ENCODE data around the gene S100A3. TPM values are rescaled to one million over a fixed set of nuclear protein-coding genes. Genes with fewer than 3 reads are reported as not detected.
"Not testable (repeated sequence)": the region's sequence is repeated elsewhere in the genome, so short reads cannot be mapped to it uniquely, and the experiment has no call there.

S100A3 gene
- total RNA-seq, result not detected

DNA sequence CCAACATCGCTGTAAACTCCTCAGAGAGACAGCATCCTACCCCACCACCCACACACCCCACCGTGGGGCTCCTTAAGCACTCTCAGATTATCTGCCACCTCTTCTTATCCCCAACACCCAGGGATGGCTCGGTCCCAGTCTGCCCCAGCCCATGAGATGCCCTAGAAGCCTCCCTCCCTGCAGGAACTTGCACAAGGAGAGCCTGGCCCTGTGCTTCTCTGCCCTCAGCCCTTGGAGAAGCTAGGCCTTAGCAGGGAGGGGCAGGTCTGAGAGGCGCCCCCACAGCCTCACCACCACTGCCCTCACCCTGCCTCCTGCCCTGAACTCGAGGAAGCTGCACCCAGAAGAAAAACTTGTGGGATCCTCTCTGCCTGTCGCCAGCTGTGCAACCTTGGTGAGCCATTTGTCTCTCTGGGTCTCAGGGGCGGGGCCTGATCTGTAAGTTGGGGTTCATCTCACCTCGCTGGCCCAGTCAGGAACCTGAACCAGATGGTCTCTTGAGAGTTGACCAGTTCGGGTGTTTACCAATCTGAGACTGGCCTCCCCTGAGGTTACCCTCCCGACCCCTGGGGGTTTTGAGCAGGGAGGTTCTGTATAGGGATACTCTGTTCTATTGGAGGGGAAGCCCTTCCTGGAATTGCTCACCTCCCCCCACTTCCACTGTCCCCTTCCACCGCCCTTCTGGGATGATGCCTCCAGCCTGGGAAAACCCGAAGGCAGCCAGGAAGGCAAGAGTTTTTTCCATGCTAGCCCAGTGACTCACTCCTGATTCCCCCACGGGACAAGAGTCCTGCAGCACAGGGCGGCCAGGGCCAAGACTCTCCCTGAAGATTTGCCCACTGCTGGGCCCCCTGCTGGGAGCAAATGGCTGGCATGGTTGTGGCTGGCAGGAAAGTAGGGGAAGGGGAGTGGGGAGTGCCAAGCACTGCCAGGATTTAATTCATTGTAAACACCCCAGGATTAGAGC is at the start of gene S100A3:
TSS of gene S100A3 (minus strand) at position 537 of the 967 bp plus-strand sequence. CDS start 773 bp downstream, outside the sequence.
- Mint-ChIP-seq H3K4me1 (ENCODE audit: low read depth) (peaks cover 35% of the 10 kb centered on the region), H3K36me3 (ENCODE audit: insufficient read depth) (peaks cover 4% of the 10 kb centered on the region), H3K9me3 (no peaks in the 10 kb centered on the region), H3K4me3 (no peak within 1 kb of the TSS), H3K27me3 (ENCODE audit: low read depth) (no peaks in the 10 kb centered on the region)
- DNase-seq (no peak), ATAC-seq (no peak)

- Mint-ChIP-seq H3K9me3 (no peaks in the 10 kb centered on the region), H3K4me3 (no peak overlapping the region), H3K36me3 (ENCODE audit: insufficient read depth) (no peaks in the 10 kb centered on the region), H3K27me3 (ENCODE audit: low read depth) (no peaks in the 10 kb centered on the region), H3K4me1 (ENCODE audit: low read depth) (peaks cover 21% of the 10 kb centered on the region)
- DNase-seq (no peak), ATAC-seq (peak; percentile 58 to 72)
Observed at GRCh38 chr1:153598309-153599172, 49.5 kb upstream of the S100A3 start.

DNA sequence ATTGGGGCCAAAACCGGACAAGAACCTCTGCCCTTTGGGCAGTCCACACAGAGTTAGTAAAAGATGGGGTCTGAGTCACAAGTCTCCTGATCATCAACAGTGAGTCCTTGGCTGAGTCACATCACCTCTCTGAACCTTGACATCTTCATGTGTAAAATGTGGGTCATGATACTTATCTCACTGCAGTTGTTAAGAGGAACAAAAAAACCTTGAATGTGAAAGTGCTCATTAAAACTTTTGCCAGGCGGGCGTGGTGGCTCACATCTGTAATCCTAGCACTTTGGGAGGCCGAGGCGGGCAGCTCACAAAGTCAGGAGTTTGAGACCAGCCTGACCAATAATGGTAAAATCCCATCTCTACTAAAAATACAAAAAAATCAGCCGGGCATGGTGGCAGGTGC is 48.1 kb upstream of the S100A3 start:
- no peak overlapping the region for H3K4me3 Mint-ChIP-seq
- H3K9me3 Mint-ChIP-seq, result no peaks in the 10 kb centered on the region
- H3K36me3 Mint-ChIP-seq (ENCODE audit: insufficient read depth), result no peaks in the 10 kb centered on the region
- no peaks in the 10 kb centered on the region for H3K27me3 Mint-ChIP-seq (ENCODE audit: low read depth)
- ATAC-seq (peak; percentile 86 to 92), DNase-seq (no peak)
- peaks cover 18% of the 10 kb centered on the region for H3K4me1 Mint-ChIP-seq (ENCODE audit: low read depth)

DNA sequence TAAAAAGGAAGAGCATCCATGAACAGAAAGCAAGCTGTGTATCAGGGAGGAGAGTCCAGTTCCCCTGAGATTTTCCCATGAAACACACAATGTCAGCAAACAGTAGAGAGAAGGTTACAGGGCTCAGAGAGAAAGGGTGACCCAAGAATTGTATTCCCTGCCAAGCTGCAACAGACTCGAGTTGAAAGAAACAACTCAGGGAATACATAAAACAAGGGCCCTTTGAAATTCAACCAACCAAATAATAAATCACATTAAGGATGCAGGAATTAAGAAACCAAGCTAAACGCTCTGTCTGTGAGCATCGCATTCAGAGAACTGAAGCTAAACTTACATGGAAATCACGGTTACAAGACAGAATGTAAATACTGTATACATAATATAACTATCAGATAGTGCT is 43.7 kb upstream of the S100A3 start:
- no peaks in the 10 kb centered on the region for H3K9me3 Mint-ChIP-seq
- DNase-seq, result no peak
- peaks cover 9% of the 10 kb centered on the region for H3K4me1 Mint-ChIP-seq (ENCODE audit: low read depth)
- no peak for ATAC-seq
- no peaks in the 10 kb centered on the region for H3K36me3 Mint-ChIP-seq (ENCODE audit: insufficient read depth)
- no peaks in the 10 kb centered on the region for H3K27me3 Mint-ChIP-seq (ENCODE audit: low read depth)
- H3K4me3 Mint-ChIP-seq, result no peak overlapping the region

DNA sequence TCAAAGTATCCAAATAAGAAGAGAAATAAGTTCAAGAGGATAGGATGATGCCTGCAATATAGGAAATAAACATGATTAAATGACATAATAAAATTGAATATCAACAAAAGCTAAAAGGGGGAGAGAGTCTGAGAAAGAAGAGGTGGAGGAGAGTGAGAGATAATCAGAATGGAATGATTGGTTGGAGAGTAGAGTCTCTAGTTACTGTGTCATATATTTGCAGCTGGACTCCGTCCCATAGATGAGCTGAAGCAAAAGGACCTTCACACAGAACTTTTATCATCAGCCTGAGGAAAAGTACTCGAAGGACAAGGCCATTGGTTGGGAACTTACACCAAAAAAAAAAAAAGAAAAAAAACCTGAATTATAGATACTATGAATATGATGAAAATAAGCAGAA is 39.4 kb upstream of the S100A3 start:
- no peak overlapping the region for H3K4me3 Mint-ChIP-seq
- no peaks in the 10 kb centered on the region for H3K36me3 Mint-ChIP-seq (ENCODE audit: insufficient read depth)
- H3K9me3 Mint-ChIP-seq, result no peaks in the 10 kb centered on the region
- H3K27me3 Mint-ChIP-seq (ENCODE audit: low read depth), result peaks cover 6% of the 10 kb centered on the region
- H3K4me1 Mint-ChIP-seq (ENCODE audit: low read depth), result no peaks in the 10 kb centered on the region
- ATAC-seq (no peak), DNase-seq (no peak)

GRCh38 chr1:153588033-153588432 is 39.0 kb upstream of the S100A3 start:
- H3K4me1 Mint-ChIP-seq (ENCODE audit: low read depth); H3K9me3 Mint-ChIP-seq; H3K4me3 Mint-ChIP-seq; H3K27me3 Mint-ChIP-seq (ENCODE audit: low read depth); ATAC-seq; H3K36me3 Mint-ChIP-seq (ENCODE audit: insufficient read depth); DNase-seq: not testable (repeated sequence)

GRCh38 chr1:153587314-153587713 is 38.3 kb upstream of the S100A3 start:
- DNase-seq, result no peak
- H3K36me3 Mint-ChIP-seq (ENCODE audit: insufficient read depth), result no peaks in the 10 kb centered on the region
- H3K4me1 Mint-ChIP-seq (ENCODE audit: low read depth), result no peaks in the 10 kb centered on the region
- H3K4me3 Mint-ChIP-seq, result no peak overlapping the region
- ATAC-seq, result no peak
- peaks cover 6% of the 10 kb centered on the region for H3K27me3 Mint-ChIP-seq (ENCODE audit: low read depth)
- H3K9me3 Mint-ChIP-seq, result no peaks in the 10 kb centered on the region

- Mint-ChIP-seq H3K9me3 (no peaks in the 10 kb centered on the region), H3K4me1 (ENCODE audit: low read depth) (no peaks in the 10 kb centered on the region), H3K36me3 (ENCODE audit: insufficient read depth) (no peaks in the 10 kb centered on the region), H3K4me3 (no peak overlapping the region), H3K27me3 (ENCODE audit: low read depth) (peaks cover 6% of the 10 kb centered on the region)
- DNase-seq (no peak), ATAC-seq (no peak)
Observed at GRCh38 chr1:153586347-153586746, 37.3 kb upstream of the S100A3 start.

DNA sequence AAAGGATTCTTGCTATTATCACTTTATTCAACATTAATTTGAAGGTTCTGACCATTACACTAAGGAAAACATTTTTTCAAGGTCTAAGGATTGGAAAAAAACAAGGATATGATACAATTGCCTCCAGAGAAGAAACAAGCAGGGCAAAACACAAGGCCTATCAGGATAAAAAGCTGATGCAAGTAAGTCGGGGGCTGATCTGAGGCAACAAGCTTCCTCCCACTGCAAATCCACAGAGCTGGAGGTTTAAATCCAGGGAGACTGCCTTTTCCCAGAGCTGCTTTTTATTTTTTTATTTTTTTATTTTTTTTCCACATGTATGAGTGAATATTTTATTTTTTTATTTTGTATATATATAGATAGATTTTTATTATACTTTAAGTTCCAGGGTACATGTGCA is 35.9 kb upstream of the S100A3 start:
- H3K36me3 Mint-ChIP-seq (ENCODE audit: insufficient read depth), result no peaks in the 10 kb centered on the region
- H3K4me3 Mint-ChIP-seq, result no peak overlapping the region
- H3K27me3 Mint-ChIP-seq (ENCODE audit: low read depth), result peaks cover 6% of the 10 kb centered on the region
- no peak for DNase-seq
- no peaks in the 10 kb centered on the region for H3K4me1 Mint-ChIP-seq (ENCODE audit: low read depth)
- ATAC-seq, result no peak
- H3K9me3 Mint-ChIP-seq, result no peaks in the 10 kb centered on the region

DNA sequence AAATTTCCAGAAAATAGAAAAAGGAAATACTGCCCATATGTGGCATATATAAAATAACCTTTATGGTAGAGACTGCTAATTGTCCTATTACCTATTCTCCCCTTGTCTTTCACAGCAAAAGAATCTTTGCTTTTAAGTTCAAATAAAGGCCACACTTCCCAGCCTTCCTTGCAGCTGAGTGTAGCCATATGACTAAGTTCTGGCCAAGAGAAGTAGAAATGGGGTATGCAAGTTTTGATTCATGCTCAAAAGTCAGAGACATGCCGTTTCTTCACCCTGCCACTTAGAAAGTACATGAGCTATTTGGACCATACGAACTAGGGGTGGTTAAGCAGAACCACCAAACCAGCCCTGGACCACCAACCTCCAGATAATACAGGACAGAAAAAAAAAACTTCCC is 34.9 kb upstream of the S100A3 start:
- DNase-seq (no peak), ATAC-seq (no peak)
- Mint-ChIP-seq H3K27me3 (ENCODE audit: low read depth) (peaks cover 11% of the 10 kb centered on the region), H3K9me3 (no peaks in the 10 kb centered on the region), H3K4me3 (no peak overlapping the region), H3K36me3 (ENCODE audit: insufficient read depth) (no peaks in the 10 kb centered on the region), H3K4me1 (ENCODE audit: low read depth) (no peaks in the 10 kb centered on the region)

DNA sequence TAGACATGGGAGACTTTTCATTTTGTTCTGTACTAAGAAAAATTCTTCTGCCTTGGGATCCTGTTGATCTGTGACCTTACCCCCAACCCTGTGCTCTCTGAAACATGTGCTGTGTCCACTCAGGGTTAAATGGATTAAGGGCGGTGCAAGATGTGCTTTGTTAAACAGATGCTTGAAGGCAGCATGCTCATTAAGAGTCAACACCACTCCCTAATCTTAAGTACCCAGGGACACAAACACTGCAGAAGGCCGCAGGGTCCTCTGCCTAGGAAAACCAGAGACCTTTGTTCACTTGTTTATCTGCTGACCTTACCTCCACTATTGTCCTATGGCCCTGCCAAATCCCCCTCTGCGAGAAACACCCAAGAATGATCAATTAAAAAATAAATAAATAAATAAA is 34.5 kb upstream of the S100A3 start:
- not testable (repeated sequence) for H3K9me3 Mint-ChIP-seq; H3K36me3 Mint-ChIP-seq (ENCODE audit: insufficient read depth); H3K4me3 Mint-ChIP-seq; H3K4me1 Mint-ChIP-seq (ENCODE audit: low read depth); DNase-seq; ATAC-seq
- peaks cover 13% of the 10 kb centered on the region for H3K27me3 Mint-ChIP-seq (ENCODE audit: low read depth)

DNA sequence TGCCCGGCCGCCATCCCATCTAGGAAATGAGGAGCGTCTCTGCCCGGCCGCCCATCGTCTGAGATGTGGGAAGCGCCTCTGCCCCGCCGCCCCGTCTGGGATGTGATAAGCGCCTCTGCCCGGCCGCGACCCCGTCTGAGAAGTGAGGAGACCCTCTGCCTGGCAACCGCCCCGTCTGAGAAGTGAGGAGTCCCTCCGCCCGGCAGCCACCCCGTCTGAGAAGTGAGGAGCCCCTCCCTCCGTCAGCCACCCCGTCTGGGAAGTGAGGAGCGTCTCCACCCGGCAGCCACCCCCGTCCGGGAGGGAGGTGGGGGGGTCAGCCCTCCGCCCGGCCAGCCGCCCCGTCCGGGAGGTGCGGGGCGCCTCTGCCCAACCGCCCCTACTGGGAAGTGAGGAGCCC is 33.8 kb upstream of the S100A3 start:
- not testable (repeated sequence) for H3K4me1 Mint-ChIP-seq (ENCODE audit: low read depth); H3K36me3 Mint-ChIP-seq (ENCODE audit: insufficient read depth); H3K9me3 Mint-ChIP-seq; H3K4me3 Mint-ChIP-seq; DNase-seq; ATAC-seq
- H3K27me3 Mint-ChIP-seq (ENCODE audit: low read depth), result peaks cover 20% of the 10 kb centered on the region

DNA sequence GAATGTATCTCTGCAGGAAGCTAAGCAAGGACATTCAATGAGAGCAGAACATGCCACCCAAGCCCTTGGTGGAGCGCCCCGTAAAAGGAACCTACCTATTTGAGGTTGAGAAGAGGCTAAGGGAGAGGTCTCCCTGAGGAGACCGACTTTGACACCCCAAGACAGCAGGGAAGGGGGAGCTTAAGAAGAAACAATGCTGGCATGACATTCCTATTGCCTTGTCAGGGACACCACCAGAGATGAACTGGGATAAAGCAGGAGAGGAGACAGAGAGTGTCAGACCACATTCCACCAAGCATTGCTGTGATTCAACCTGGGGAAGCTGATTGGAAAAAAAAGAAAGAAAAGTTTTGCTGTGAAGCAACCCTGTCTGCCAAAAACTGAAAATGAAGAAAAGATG is 29.9 kb upstream of the S100A3 start:
- Mint-ChIP-seq H3K27me3 (ENCODE audit: low read depth) (peaks cover 25% of the 10 kb centered on the region), H3K9me3 (no peaks in the 10 kb centered on the region), H3K36me3 (ENCODE audit: insufficient read depth) (no peaks in the 10 kb centered on the region), H3K4me1 (ENCODE audit: low read depth) (no peaks in the 10 kb centered on the region), H3K4me3 (no peak overlapping the region)
- ATAC-seq, result no peak
- DNase-seq, result no peak

- no peaks in the 10 kb centered on the region for H3K9me3 Mint-ChIP-seq
- DNase-seq, result no peak
- ATAC-seq, result no peak
- H3K36me3 Mint-ChIP-seq (ENCODE audit: insufficient read depth), result no peaks in the 10 kb centered on the region
- no peak overlapping the region for H3K4me3 Mint-ChIP-seq
- no peaks in the 10 kb centered on the region for H3K4me1 Mint-ChIP-seq (ENCODE audit: low read depth)
- peaks cover 25% of the 10 kb centered on the region for H3K27me3 Mint-ChIP-seq (ENCODE audit: low read depth)
Observed at GRCh38 chr1:153578490-153578889, 29.4 kb upstream of the S100A3 start.
